ENCODE results near the gene SH2D2A.

DNA sequence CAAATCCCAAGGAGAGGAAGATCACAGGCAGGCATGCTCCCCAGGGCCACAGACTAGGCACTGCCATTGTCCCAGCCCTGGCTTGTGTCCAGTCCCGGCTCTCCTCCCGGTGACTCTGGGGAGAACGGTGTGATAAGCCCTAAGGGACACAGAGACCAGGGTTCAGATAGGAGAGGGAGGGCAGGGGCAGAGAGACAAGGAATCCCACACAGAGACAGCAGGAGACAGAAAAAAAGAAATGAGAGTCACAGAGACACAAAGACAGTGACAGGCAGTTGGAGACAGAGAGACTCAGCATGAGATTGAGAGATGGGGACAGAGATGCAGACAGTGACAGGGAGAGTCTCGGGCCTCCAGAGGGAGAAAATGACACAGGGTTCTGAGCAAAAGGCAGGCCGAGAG lies 41.9 kb upstream of the SH2D2A start:
- TF ChIP-seq, protein P1, sequence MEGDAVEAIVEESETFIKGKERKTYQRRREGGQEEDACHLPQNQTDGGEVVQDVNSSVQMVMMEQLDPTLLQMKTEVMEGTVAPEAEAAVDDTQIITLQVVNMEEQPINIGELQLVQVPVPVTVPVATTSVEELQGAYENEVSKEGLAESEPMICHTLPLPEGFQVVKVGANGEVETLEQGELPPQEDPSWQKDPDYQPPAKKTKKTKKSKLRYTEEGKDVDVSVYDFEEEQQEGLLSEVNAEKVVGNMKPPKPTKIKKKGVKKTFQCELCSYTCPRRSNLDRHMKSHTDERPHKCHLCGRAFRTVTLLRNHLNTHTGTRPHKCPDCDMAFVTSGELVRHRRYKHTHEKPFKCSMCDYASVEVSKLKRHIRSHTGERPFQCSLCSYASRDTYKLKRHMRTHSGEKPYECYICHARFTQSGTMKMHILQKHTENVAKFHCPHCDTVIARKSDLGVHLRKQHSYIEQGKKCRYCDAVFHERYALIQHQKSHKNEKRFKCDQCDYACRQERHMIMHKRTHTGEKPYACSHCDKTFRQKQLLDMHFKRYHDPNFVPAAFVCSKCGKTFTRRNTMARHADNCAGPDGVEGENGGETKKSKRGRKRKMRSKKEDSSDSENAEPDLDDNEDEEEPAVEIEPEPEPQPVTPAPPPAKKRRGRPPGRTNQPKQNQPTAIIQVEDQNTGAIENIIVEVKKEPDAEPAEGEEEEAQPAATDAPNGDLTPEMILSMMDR (IDR thresholded peaks at IDR 0.05; ENCODE audit: insufficient read depth, low read length), result no peak
- TF ChIP-seq POLR2AphosphoS5 (IDR thresholded peaks at IDR 0.05; ENCODE audit: low read depth) (no peak), GABPA (IDR thresholded peaks at IDR 0.05; ENCODE audit: low read depth) (no peak), SPI1 (IDR thresholded peaks at IDR 0.05; ENCODE audit: borderline replicate concordance, low read depth) (no peak)
- TF ChIP-seq, protein P2, sequence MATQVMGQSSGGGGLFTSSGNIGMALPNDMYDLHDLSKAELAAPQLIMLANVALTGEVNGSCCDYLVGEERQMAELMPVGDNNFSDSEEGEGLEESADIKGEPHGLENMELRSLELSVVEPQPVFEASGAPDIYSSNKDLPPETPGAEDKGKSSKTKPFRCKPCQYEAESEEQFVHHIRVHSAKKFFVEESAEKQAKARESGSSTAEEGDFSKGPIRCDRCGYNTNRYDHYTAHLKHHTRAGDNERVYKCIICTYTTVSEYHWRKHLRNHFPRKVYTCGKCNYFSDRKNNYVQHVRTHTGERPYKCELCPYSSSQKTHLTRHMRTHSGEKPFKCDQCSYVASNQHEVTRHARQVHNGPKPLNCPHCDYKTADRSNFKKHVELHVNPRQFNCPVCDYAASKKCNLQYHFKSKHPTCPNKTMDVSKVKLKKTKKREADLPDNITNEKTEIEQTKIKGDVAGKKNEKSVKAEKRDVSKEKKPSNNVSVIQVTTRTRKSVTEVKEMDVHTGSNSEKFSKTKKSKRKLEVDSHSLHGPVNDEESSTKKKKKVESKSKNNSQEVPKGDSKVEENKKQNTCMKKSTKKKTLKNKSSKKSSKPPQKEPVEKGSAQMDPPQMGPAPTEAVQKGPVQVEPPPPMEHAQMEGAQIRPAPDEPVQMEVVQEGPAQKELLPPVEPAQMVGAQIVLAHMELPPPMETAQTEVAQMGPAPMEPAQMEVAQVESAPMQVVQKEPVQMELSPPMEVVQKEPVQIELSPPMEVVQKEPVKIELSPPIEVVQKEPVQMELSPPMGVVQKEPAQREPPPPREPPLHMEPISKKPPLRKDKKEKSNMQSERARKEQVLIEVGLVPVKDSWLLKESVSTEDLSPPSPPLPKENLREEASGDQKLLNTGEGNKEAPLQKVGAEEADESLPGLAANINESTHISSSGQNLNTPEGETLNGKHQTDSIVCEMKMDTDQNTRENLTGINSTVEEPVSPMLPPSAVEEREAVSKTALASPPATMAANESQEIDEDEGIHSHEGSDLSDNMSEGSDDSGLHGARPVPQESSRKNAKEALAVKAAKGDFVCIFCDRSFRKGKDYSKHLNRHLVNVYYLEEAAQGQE (IDR thresholded peaks at IDR 0.05; ENCODE audit: insufficient replicate concordance, low read depth), result no peak
